Sigmoid colon (tissue), 7 donors: ENCODE results near the gene RTL10. TPM values are rescaled to one million over a fixed set of nuclear protein-coding genes. Genes with fewer than 3 reads are reported as not detected.

Experiments
- DNase-seq: peaks from one replicate; pipeline ENCODE4 v3.0.0-alpha.2; 2019
- H3K27ac ChIP-seq, 4 donors: fragments of 200-600 bp; sonication (generic); one replicate each; pipeline ENCODE4 v1.5.1; 2016 to 2019; ENCODE audit warnings: mild to moderate bottlenecking in 1 of 4
- H3K27me3 ChIP-seq, 3 donors: fragments of 200-600 bp; sonication (generic); one replicate each; pipeline ENCODE4 v1.5.1; 2019; ENCODE audit warnings: mild to moderate bottlenecking in 1 of 3
- H3K36me3 ChIP-seq, 4 donors: fragments of 200-600 bp; sonication (generic); one replicate each; pipeline ENCODE4 v1.5.1; 2016 to 2019
- H3K4me1 ChIP-seq, 4 donors: fragments of 200-600 bp; sonication (generic); one replicate each; pipeline ENCODE4 v1.5.1; 2017 to 2019
- H3K4me3 ChIP-seq, 4 donors: fragments of 200-600 bp; sonication (generic); one replicate each; pipeline ENCODE4 v1.5.1; 2017 to 2019; ENCODE audit warnings: mild to moderate bottlenecking in 2 of 4, moderate library complexity in 1 of 4
- H3K9me3 ChIP-seq, 4 donors: fragments of 200-600 bp in 3 of 4; sonication (generic) in 3 of 4; one replicate each; pipeline versions ENCODE4 v1.5.1 to v1.6.1; 2013 to 2019
- EP300 ChIP-seq, 4 donors: sonication (generic); formaldehyde crosslinking; IDR thresholded peaks; one replicate each; pipeline ENCODE4 v1.6.1; 2017; ENCODE audit warnings: antibody characterized with exemption in 4 of 4
- POLR2A ChIP-seq, 2 donors: fragments of 450-650 bp; IDR thresholded peaks; one replicate each; pipeline ENCODE4 v1.6.1; 2016; ENCODE audit warnings: antibody characterized with exemption in 2 of 2, mild to moderate bottlenecking in 2 of 2, moderate library complexity in 2 of 2
- POLR2AphosphoS5 ChIP-seq, 4 donors: sonication (generic); formaldehyde crosslinking; IDR thresholded peaks; one replicate each; pipeline ENCODE4 v1.6.1; 2017; ENCODE audit warnings: antibody characterized with exemption in 4 of 4
- WGBS, 2 donors: extraction: QIAGEN DNeasy Blood & Tissue Kit; methylation state at CpG; one replicate each; pipeline ENCODE4 v1.1.7; 2013; 5-methylcytosine and 5-hydroxymethylcytosine counted together
- intact Hi-C: fragments of 100-400 bp; cut with DNase I; formaldehyde crosslinking; loops from one replicate; pipeline ENCODE4 v1.15.1; 2023
- polyA plus RNA-seq, 3 donors: library from polyadenylated mRNA; stranded (reverse); fragments of 200-250 nt; gene quantifications; one replicate each; pipeline ENCODE4 v1.2.3, GENCODE V29; 2013
- total RNA-seq, 4 donors: library from RNA; depleted of rRNA; stranded (reverse); fragments of >200 nt; gene quantifications; one replicate each; pipeline ENCODE4 v1.1.0, GENCODE V29; 2016
- TF ChIP-seq, protein P1 (sequence below), 4 experiments: fragments of 450-650 bp in 3 of 4; fragments of 200-600 bp in 1 of 4; IDR thresholded peaks; one replicate each; pipeline ENCODE4 v1.5.1; 2016 to 2019; ENCODE audit warnings: antibody characterized with exemption in 4 of 4, mild to moderate bottlenecking in 3 of 4, moderate library complexity in 2 of 4
- donor health status: healthy with polysubstance abuse.
- donor health status: Bipolar disorder and iron deficiency.
- donor health status: healthy.

Gene RTL10
- total and polyA plus RNA-seq, 7 donors: 1.8 to 15.0 (median 7.8) TPM

DNA sequence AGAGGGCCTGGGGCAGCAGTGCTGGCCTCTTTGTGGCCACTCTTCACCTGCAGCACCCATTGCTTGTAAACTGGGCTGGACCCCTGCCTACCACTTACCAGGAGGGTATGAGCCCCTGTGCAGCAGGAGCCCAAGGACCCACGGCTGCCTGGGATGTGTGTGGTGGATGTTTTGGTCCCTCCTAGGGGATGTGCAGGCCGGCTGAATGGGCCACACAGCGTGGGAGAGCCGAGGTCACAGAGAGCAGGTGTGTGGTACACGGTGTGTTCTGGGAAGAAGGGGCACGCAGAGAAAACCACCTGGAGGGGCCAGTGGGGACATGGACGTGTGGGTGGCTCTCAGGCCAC is 19.3 kb upstream of the RTL10 start:
- intact Hi-C loops: no loop called here
- no peak for TF ChIP-seq POLR2AphosphoS5 (IDR thresholded peaks at IDR 0.05)
- TF ChIP-seq EP300 (IDR thresholded peaks at IDR 0.05): no peak
- no peak for TF ChIP-seq POLR2A (IDR thresholded peaks at IDR 0.05)
- TF ChIP-seq, protein P1, sequence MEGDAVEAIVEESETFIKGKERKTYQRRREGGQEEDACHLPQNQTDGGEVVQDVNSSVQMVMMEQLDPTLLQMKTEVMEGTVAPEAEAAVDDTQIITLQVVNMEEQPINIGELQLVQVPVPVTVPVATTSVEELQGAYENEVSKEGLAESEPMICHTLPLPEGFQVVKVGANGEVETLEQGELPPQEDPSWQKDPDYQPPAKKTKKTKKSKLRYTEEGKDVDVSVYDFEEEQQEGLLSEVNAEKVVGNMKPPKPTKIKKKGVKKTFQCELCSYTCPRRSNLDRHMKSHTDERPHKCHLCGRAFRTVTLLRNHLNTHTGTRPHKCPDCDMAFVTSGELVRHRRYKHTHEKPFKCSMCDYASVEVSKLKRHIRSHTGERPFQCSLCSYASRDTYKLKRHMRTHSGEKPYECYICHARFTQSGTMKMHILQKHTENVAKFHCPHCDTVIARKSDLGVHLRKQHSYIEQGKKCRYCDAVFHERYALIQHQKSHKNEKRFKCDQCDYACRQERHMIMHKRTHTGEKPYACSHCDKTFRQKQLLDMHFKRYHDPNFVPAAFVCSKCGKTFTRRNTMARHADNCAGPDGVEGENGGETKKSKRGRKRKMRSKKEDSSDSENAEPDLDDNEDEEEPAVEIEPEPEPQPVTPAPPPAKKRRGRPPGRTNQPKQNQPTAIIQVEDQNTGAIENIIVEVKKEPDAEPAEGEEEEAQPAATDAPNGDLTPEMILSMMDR (IDR thresholded peaks at IDR 0.05): no peak
- H3K27me3 ChIP-seq: no peaks in the 10 kb centered on the region
- no peak overlapping the region for H3K27ac ChIP-seq
- WGBS, 2 donors: 39 to 67% methylated on average over 7 of the region's 7 CpGs
- no peaks in the 10 kb centered on the region for H3K9me3 ChIP-seq
- H3K4me3 ChIP-seq: no peak overlapping the region
- peaks cover 0 to 23% (median 13%) of the 10 kb centered on the region in 4 donors for H3K4me1 ChIP-seq
- peaks cover 0 to 25% (median 6%) of the 10 kb centered on the region in 4 donors for H3K36me3 ChIP-seq
- no peak for DNase-seq

DNA sequence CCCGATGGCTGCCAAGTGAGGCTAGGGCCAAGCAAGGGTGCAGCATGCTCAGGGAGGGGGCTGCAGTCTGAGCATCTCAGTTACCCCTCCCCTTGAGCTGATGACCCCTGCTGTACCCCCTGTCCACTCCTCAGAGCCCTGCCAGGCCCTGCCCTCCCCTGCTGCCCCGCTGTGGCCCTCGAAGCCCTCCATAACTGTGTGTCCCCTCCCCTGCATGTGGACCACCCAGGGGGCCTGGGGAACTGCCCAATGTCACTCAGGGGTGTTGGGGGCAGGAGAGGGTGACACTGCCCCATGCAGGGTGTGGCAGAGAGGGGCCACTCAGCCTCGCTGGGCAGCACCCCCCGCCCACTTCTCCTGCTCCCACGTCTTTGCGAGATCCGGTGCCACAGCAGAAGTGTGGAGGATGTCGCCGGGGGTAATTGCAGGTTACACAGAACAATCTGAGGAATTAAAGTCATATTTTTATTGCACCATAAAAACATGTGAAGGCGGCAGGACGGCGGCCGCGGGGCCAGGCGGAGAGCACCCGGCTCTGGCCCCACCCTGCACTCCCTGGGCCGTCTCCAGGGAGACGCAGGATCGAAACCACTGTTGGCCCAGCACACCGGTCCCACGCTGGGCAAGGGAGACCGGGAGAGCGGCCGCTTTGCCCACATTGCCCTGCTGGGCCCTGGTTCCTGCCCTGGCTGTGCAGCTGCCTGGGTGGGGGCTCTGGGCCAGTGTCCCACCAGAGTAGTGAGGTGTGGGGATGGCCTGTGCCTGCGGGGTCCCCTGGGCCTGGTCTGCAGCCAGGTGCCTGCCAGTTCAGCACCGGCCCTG is 18.7 kb upstream of the RTL10 start:
- Histone ChIP-seq H3K27ac (no peak overlapping the region), H3K4me1 (peaks cover 0 to 23% (median 13%) of the 10 kb centered on the region in 4 donors), H3K4me3 (no peak overlapping the region), H3K9me3 (no peaks in the 10 kb centered on the region), H3K27me3 (no peaks in the 10 kb centered on the region), H3K36me3 (peaks cover 0 to 24% (median 6%) of the 10 kb centered on the region in 4 donors)
- 14 to 67% methylated on average over 27 of the region's 27 CpGs for WGBS, 2 donors
- intact Hi-C loops: no loop called here
- TF ChIP-seq POLR2AphosphoS5 (IDR thresholded peaks at IDR 0.05) (no peak), EP300 (IDR thresholded peaks at IDR 0.05) (no peak), POLR2A (IDR thresholded peaks at IDR 0.05) (no peak)
- TF ChIP-seq, protein P1 (IDR thresholded peaks at IDR 0.05): no peak
- DNase-seq: peak; percentile 54

DNA sequence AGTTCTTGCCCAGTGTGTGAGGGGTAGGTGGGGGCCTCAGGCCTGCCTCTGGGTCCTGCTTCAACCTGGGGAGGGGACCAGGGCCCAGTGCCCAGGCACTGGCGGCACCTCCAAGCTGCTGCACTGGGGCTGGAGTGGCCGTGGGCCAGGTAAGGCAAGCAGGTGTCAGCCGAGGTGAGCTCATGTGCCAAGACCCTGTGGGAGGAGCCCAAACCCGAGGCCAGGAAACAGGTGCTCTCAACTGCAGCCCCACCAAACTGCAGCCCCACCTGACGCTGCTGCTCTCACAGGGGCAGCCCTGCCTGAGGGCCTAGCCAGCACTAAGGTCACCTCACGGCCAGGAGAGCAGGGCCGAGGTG is 18.1 kb upstream of the RTL10 start:
- no peak overlapping the region for H3K27ac ChIP-seq
- intact Hi-C loops: no loop called here
- no peak for DNase-seq
- no peaks in the 10 kb centered on the region for H3K27me3 ChIP-seq
- no peak overlapping the region for H3K4me3 ChIP-seq
- peaks cover 0 to 19% (median under 1%) of the 10 kb centered on the region in 4 donors for H3K36me3 ChIP-seq
- WGBS, 2 donors: 16 to 46% methylated on average over 7 of the region's 7 CpGs
- TF ChIP-seq EP300 (IDR thresholded peaks at IDR 0.05): no peak
- no peak for TF ChIP-seq POLR2A (IDR thresholded peaks at IDR 0.05)
- TF ChIP-seq, protein P1 (IDR thresholded peaks at IDR 0.05): no peak
- TF ChIP-seq POLR2AphosphoS5 (IDR thresholded peaks at IDR 0.05): no peak
- H3K9me3 ChIP-seq: no peaks in the 10 kb centered on the region
- peaks cover 0 to 23% (median 13%) of the 10 kb centered on the region in 4 donors for H3K4me1 ChIP-seq

DNA sequence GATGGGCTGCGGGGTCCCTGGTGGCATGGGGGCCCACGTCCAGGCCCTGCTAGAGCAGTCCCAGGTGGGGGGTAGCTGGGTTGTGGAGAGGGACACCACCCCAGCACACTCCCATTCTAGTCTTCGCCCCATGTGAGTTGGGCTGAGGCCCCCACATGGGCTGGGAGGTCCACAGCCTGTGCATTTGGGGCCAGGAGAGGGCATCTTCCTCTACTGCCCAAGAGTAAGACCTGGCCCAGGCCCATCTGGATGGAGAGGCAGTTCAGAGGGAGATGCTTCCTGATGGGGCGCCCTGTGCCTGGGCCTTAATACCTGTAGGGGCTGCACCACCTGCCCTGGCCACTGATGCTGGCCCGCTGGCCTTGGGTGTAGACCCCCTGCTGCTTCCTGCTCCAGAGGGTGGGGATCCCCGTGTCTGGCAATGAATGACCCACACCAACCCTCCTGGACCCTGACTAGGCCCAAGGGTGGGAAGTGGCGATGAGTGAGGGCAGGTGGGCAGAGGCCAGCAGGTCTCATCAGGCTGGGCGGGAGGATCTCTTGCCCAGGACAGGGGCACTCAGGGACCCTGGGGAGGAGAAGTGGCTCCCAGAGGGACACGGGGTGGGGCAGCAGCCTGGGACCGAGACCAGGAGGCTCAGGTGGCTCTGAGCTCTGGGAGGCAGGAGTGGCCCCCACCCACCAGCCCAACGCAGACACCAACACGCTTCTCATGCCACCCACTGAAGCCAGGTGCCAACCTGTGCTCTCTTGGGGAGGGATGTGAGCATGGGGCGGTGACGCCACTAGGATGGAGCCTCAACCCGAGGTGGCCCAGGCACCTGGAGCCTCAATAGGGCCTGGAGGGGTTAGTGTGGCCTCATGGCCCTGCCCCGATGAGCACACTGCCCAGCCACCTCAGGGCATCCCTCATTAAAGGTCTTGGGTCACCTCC is 17.4 kb upstream of the RTL10 start:
- no peaks in the 10 kb centered on the region for H3K27me3 ChIP-seq
- H3K9me3 ChIP-seq: no peaks in the 10 kb centered on the region
- H3K4me3 ChIP-seq: no peak overlapping the region
- 71 to 88% methylated on average over 16 of the region's 16 CpGs for WGBS, 2 donors
- TF ChIP-seq POLR2A (IDR thresholded peaks at IDR 0.05): no peak
- no peak for TF ChIP-seq EP300 (IDR thresholded peaks at IDR 0.05)
- no peak for TF ChIP-seq POLR2AphosphoS5 (IDR thresholded peaks at IDR 0.05)
- TF ChIP-seq, protein P1 (IDR thresholded peaks at IDR 0.05): no peak
- peak; percentile 57 for DNase-seq
- intact Hi-C loops: no loop called here
- peaks cover 0 to 23% (median 13%) of the 10 kb centered on the region in 4 donors for H3K4me1 ChIP-seq
- peaks cover 0 to 13% (median 0%) of the 10 kb centered on the region in 4 donors for H3K36me3 ChIP-seq
- H3K27ac ChIP-seq: no peak overlapping the region
